ENCODE data around the gene RPA1.

Gene RPA1

DNA sequence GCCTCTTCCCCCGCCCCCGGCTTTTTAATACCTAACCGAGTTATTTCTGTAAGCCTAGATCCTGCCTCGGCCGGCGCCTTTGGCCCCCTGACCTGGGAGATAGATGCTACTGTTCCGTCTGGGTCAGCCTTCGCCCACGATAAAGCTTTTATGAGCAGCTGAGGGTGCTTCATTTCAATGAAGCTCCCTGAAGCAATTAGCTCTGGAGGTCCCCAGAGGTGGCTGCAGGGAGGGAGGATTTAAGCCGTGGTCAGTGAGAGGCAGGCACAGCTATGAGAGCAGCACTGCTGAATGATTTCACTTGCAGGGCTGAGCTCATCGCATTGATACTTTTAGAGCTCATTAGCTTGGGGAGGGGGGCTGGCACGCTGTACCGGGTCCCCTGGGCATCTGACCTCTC is 89.4 kb downstream of the RPA1 start:
- H3K27ac ChIP-seq, result peak overlapping the region; percentile 54
- no peaks in the 10 kb centered on the region for H3K36me3 ChIP-seq
- TF ChIP-seq, protein P1, sequence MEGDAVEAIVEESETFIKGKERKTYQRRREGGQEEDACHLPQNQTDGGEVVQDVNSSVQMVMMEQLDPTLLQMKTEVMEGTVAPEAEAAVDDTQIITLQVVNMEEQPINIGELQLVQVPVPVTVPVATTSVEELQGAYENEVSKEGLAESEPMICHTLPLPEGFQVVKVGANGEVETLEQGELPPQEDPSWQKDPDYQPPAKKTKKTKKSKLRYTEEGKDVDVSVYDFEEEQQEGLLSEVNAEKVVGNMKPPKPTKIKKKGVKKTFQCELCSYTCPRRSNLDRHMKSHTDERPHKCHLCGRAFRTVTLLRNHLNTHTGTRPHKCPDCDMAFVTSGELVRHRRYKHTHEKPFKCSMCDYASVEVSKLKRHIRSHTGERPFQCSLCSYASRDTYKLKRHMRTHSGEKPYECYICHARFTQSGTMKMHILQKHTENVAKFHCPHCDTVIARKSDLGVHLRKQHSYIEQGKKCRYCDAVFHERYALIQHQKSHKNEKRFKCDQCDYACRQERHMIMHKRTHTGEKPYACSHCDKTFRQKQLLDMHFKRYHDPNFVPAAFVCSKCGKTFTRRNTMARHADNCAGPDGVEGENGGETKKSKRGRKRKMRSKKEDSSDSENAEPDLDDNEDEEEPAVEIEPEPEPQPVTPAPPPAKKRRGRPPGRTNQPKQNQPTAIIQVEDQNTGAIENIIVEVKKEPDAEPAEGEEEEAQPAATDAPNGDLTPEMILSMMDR (IDR thresholded peaks at IDR 0.05; ENCODE audit: low read depth, low read length), result no peak
- DNase-seq, result peak; percentile 53
- H3K27me3 ChIP-seq (ENCODE audit: insufficient read depth, low read depth, severe bottlenecking), result no peaks in the 10 kb centered on the region
- no peaks in the 10 kb centered on the region for H3K9me3 ChIP-seq (ENCODE audit: severe bottlenecking)
- H3K4me3 ChIP-seq (ENCODE audit: low read depth, low read length), result peak overlapping the region; percentile 19

DNA sequence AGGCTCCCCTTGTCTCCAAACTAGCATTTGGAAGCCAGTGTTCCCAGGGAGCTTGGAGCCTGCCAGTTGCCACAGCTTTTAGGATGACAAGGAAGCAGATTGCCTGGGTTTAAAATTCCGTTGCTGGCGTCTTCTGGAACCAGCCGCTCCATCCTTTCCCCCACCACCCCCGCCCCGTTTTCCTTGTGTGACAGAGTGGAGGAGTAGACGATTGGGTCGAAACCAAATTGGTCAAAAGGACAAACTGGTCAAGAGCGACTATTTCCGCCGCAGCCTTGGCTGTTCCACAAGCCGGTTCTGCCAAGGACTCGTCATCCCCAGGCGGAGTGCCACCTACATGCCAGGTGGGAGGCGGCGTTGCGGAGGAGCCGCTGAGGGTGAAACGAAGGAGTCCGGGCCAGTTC is 91.1 kb downstream of the RPA1 start:
- no peaks in the 10 kb centered on the region for H3K27me3 ChIP-seq (ENCODE audit: insufficient read depth, low read depth, severe bottlenecking)
- TF ChIP-seq, protein P1 (IDR thresholded peaks at IDR 0.05; ENCODE audit: low read depth, low read length), result no peak
- H3K9me3 ChIP-seq (ENCODE audit: severe bottlenecking), result no peaks in the 10 kb centered on the region
- DNase-seq, result no peak
- H3K4me3 ChIP-seq (ENCODE audit: low read depth, low read length), result no peak overlapping the region
- H3K27ac ChIP-seq, result no peak overlapping the region
- no peaks in the 10 kb centered on the region for H3K36me3 ChIP-seq

DNA sequence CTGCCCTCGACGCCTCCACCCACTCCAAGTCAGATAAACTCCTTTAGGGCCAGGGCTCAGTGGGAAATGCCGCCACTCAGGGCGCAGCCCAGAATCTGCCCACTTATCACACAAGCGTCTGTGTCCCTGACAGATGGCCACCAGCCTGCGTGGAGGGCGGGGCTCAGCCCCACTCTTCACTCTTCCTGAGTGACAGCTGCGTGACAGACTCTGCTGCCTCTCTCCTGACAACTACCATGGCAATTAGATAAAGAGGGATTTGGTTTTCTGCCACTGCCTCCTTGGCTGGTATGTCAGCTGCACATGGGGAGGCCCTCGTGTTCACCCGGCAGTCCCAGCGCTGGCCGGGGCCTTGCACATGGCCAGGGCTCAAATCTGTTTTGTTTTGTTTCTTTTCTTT is 99.2 kb downstream of the RPA1 start:
- TF ChIP-seq, protein P1 (IDR thresholded peaks at IDR 0.05; ENCODE audit: low read depth, low read length), result no peak
- peak; percentile 91 for DNase-seq
- Histone ChIP-seq H3K9me3 (ENCODE audit: severe bottlenecking) (no peaks in the 10 kb centered on the region), H3K27me3 (ENCODE audit: insufficient read depth, low read depth, severe bottlenecking) (no peaks in the 10 kb centered on the region), H3K27ac (peak overlapping the region; percentile 43), H3K36me3 (no peaks in the 10 kb centered on the region), H3K4me3 (ENCODE audit: low read depth, low read length) (no peak overlapping the region)

DNA sequence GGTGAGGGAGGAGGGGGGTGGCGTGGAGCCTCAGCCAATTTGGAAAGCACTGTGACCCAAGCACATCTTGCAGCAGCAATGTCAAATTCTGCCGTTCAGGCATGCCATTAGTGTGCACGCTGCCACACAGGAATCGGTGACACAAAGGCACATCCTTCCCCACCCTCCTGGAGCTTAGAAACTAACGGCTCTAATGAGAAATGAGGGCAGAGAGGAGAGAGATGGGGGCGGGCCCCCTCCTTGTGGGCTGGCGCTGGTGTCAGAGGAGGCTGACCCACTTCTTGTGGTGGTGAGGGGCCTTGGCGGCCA is 100.5 kb downstream of the RPA1 start:
- no peak for DNase-seq
- Histone ChIP-seq H3K9me3 (ENCODE audit: severe bottlenecking) (no peaks in the 10 kb centered on the region), H3K27ac (no peak overlapping the region), H3K4me3 (ENCODE audit: low read depth, low read length) (no peak overlapping the region), H3K36me3 (no peaks in the 10 kb centered on the region), H3K27me3 (ENCODE audit: insufficient read depth, low read depth, severe bottlenecking) (no peaks in the 10 kb centered on the region)
- TF ChIP-seq, protein P1 (IDR thresholded peaks at IDR 0.05; ENCODE audit: low read depth, low read length), result no peak

DNA sequence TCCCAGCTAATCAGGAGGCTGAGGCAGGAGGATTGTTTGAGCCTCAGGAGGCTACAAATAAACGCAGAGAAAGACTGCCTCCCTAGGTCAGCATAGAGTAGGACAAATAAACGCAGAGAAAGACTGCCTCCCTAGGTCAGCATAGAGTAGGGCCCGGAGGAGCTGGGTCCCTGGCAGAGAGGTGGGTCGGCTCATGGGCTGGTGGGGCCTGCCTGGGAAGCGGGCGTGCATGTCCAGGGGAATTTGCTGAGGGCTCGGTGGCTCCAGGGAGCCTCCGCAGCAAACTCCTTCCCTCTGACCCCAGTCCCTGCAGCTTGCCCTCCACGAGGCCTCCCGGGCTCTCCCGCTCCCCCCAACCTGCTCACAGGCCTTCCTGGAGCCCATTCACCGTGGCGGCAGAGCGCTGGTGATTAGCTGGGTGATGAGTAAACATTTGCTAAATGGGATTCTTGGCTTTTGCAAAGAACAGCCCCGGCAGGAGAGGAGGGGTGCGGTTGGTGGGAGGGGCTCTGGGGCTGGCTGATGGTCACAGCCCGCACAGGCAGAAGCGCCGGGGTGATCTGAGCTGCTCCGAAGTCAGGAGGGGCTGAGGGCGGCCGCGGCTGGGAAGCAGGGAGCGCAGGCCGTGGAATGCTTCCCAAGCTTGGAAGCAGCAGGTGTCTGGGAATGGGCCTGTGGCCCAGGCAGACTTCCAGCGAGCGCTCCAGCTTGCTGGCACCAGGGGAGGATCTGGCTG is 102.2 kb downstream of the RPA1 start:
- Histone ChIP-seq H3K27ac (no peak overlapping the region), H3K9me3 (ENCODE audit: severe bottlenecking) (no peaks in the 10 kb centered on the region), H3K27me3 (ENCODE audit: insufficient read depth, low read depth, severe bottlenecking) (no peaks in the 10 kb centered on the region), H3K4me3 (ENCODE audit: low read depth, low read length) (no peak overlapping the region), H3K36me3 (peaks cover 13% of the 10 kb centered on the region)
- no peak for DNase-seq
- TF ChIP-seq, protein P1 (IDR thresholded peaks at IDR 0.05; ENCODE audit: low read depth, low read length), result no peak
